Testis (tissue), 2 donors: ENCODE data around the gene GRIN2C.

Experiments used
- POLR2A ChIP-seq: fragments of 450-650 bp; IDR thresholded peaks from one replicate; pipeline ENCODE4 v1.6.1; 2017; ENCODE audit warnings: antibody characterized with exemption, mild to moderate bottlenecking, moderate library complexity
- TF ChIP-seq, protein P1 (sequence below), 3 experiments: fragments of 450-650 bp in 2 of 3; fragments of 200-600 bp in 1 of 3; sonication (generic) in 1 of 3; IDR thresholded peaks; one replicate each; pipeline ENCODE4 v1.5.1; 2016 to 2019; ENCODE audit warnings: antibody characterized with exemption in 3 of 3, mild to moderate bottlenecking in 2 of 3, moderate library complexity in 1 of 3

DNA sequence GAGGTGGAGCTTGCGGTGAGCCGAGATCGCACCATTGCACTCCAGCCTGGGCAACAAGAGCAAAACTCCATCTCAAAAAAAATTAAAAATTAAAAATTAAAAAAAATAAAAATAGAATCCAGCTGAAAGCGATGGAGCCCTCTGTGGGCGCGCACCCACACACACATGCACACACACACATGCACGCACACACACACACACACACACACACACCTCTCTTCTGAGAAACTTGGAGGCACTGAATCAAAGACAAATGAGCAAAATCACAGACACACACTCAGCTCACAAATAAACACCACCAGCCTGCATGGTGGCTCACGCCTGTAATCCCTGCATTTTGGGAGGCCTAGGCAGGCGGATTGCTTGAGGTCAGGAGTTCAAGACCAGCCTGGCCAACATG, 43.3 kb upstream of the GRIN2C start:
- no peak for TF ChIP-seq POLR2A
- TF ChIP-seq, protein P1, sequence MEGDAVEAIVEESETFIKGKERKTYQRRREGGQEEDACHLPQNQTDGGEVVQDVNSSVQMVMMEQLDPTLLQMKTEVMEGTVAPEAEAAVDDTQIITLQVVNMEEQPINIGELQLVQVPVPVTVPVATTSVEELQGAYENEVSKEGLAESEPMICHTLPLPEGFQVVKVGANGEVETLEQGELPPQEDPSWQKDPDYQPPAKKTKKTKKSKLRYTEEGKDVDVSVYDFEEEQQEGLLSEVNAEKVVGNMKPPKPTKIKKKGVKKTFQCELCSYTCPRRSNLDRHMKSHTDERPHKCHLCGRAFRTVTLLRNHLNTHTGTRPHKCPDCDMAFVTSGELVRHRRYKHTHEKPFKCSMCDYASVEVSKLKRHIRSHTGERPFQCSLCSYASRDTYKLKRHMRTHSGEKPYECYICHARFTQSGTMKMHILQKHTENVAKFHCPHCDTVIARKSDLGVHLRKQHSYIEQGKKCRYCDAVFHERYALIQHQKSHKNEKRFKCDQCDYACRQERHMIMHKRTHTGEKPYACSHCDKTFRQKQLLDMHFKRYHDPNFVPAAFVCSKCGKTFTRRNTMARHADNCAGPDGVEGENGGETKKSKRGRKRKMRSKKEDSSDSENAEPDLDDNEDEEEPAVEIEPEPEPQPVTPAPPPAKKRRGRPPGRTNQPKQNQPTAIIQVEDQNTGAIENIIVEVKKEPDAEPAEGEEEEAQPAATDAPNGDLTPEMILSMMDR (IDR thresholded peaks at IDR 0.05): no peak
